Ishikawa (cell line): ENCODE data around the gene KCNIP4.

Experiments used
- EGR1 ChIP-seq: IDR thresholded peaks from 2 replicates; pipeline ENCODE4 v1.6.1; 2012
- EP300 ChIP-seq: IDR thresholded peaks from 2 replicates; pipeline ENCODE4 v1.6.1; 2012; ENCODE audit warnings: borderline replicate concordance
- FOXM1 ChIP-seq: IDR thresholded peaks from 2 replicates; pipeline ENCODE4 v1.6.1; 2012; ENCODE audit warnings: low read depth, borderline replicate concordance
- RAD21 ChIP-seq: IDR thresholded peaks from 2 replicates; pipeline ENCODE4 v1.6.1; 2012; ENCODE audit warnings: low read depth
- TAF1 ChIP-seq: IDR thresholded peaks from 2 replicates; pipeline ENCODE4 v1.6.1; 2012; ENCODE audit warnings: low read depth, mild to moderate bottlenecking
- TEAD4 ChIP-seq: IDR thresholded peaks from 2 replicates; pipeline ENCODE4 v1.6.1; 2012
- YY1 ChIP-seq: IDR thresholded peaks from 2 replicates; pipeline ENCODE4 v1.6.1; 2012; ENCODE audit warnings: low read depth
- ZBTB7A ChIP-seq: IDR thresholded peaks from 2 replicates; pipeline ENCODE4 v1.6.1; 2012; ENCODE audit warnings: low read depth
- TF ChIP-seq, protein P1 (sequence below): IDR thresholded peaks from 2 replicates; pipeline ENCODE4 v1.6.1; 2012; ENCODE audit warnings: low read depth, mild to moderate bottlenecking
- TF ChIP-seq, protein P2 (sequence below): IDR thresholded peaks from 2 replicates; pipeline ENCODE4 v1.6.1; 2012
- TF ChIP-seq, protein P3 (sequence below): IDR thresholded peaks from 2 replicates; pipeline ENCODE4 v1.6.1; 2012

DNA sequence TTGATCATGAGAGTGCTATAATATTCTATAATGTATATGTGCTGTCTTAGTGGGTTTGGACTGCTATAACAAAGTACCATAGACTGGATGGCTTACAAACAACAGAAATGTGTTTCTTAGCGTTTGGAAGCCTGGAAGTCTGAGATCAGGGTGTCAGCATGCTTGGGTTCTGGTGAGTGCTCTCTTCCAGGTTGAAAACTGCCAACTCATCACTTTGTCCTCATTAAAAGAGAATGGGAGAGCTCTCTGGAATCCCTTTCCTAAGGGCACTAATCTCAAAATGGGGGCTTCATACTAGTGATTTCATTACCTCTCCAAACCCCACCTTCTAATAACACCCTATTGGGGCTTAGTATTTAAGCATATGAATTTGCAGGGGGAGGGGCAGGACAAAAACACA is 33.5 kb upstream of the KCNIP4 start:
- TF ChIP-seq TAF1 (no peak), EP300 (no peak), TEAD4 (no peak), EGR1 (no peak), FOXM1 (no peak), ZBTB7A (no peak), RAD21 (no peak), YY1 (no peak)
- TF ChIP-seq, protein P1, sequence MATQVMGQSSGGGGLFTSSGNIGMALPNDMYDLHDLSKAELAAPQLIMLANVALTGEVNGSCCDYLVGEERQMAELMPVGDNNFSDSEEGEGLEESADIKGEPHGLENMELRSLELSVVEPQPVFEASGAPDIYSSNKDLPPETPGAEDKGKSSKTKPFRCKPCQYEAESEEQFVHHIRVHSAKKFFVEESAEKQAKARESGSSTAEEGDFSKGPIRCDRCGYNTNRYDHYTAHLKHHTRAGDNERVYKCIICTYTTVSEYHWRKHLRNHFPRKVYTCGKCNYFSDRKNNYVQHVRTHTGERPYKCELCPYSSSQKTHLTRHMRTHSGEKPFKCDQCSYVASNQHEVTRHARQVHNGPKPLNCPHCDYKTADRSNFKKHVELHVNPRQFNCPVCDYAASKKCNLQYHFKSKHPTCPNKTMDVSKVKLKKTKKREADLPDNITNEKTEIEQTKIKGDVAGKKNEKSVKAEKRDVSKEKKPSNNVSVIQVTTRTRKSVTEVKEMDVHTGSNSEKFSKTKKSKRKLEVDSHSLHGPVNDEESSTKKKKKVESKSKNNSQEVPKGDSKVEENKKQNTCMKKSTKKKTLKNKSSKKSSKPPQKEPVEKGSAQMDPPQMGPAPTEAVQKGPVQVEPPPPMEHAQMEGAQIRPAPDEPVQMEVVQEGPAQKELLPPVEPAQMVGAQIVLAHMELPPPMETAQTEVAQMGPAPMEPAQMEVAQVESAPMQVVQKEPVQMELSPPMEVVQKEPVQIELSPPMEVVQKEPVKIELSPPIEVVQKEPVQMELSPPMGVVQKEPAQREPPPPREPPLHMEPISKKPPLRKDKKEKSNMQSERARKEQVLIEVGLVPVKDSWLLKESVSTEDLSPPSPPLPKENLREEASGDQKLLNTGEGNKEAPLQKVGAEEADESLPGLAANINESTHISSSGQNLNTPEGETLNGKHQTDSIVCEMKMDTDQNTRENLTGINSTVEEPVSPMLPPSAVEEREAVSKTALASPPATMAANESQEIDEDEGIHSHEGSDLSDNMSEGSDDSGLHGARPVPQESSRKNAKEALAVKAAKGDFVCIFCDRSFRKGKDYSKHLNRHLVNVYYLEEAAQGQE: no peak
- TF ChIP-seq, protein P2, sequence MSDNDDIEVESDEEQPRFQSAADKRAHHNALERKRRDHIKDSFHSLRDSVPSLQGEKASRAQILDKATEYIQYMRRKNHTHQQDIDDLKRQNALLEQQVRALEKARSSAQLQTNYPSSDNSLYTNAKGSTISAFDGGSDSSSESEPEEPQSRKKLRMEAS: no peak
- TF ChIP-seq, protein P3, sequence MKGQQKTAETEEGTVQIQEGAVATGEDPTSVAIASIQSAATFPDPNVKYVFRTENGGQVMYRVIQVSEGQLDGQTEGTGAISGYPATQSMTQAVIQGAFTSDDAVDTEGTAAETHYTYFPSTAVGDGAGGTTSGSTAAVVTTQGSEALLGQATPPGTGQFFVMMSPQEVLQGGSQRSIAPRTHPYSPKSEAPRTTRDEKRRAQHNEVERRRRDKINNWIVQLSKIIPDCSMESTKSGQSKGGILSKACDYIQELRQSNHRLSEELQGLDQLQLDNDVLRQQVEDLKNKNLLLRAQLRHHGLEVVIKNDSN: no peak
